Tibial artery (tissue), 4 donors: ENCODE measurements around the gene CIPC.
A peak's percentile ranks its signal among the peaks of the same experiment; 100 is the strongest.

Experiments used
- DNase-seq, 2 donors: peaks; one replicate each; pipeline ENCODE4 v3.0.0-alpha.2; 2019
- H3K27ac ChIP-seq, 2 donors: fragments of 200-600 bp; sonication (generic) in 1 of 2; 1 replicate in 1 of 2; 2 replicates in 1 of 2; pipeline ENCODE4 v1.5.1; 2018 to 2019; ENCODE audit warnings: mild to moderate bottlenecking in 1 of 2
- H3K27me3 ChIP-seq, 2 donors: fragments of 200-600 bp; sonication (generic) in 1 of 2; one replicate each; pipeline versions ENCODE4 v1.5.1 to v1.6.0; 2016 to 2019
- H3K36me3 ChIP-seq, 3 donors: fragments of 200-600 bp; sonication (generic) in 2 of 3; one replicate each; pipeline ENCODE4 v1.5.1; 2016 to 2019; ENCODE audit warnings: mild to moderate bottlenecking in 2 of 3
- H3K4me1 ChIP-seq, 4 donors: fragments of 200-600 bp; sonication (generic) in 2 of 4; 1 replicate in 3 of 4; 2 replicates in 1 of 4; pipeline ENCODE4 v1.5.1; 2016 to 2019
- H3K4me3 ChIP-seq, 2 donors: fragments of 200-600 bp; sonication (generic) in 1 of 2; 1 replicate in 1 of 2; 2 replicates in 1 of 2; pipeline ENCODE4 v1.5.1; 2018 to 2019; ENCODE audit warnings: mild to moderate bottlenecking in 2 of 2
- H3K9me3 ChIP-seq, 3 donors: fragments of 200-600 bp; sonication (generic) in 1 of 3; one replicate each; pipeline ENCODE4 v1.5.1; 2016 to 2019
- intact Hi-C: fragments of 100-400 bp; cut with DNase I; formaldehyde crosslinking; loops from one replicate; pipeline ENCODE4 v1.15.0; 2023; ENCODE audit warnings: low total_unique reads
- TF ChIP-seq, protein P1 (sequence below), 2 experiments: fragments of 200-600 bp in 1 of 2; fragments of 450-650 bp in 1 of 2; IDR thresholded peaks; one replicate each; pipeline ENCODE4 v1.5.1; 2017 to 2019; ENCODE audit warnings: antibody characterized with exemption in 2 of 2, mild to moderate bottlenecking in 1 of 2, moderate library complexity in 1 of 2

CIPC gene

DNA sequence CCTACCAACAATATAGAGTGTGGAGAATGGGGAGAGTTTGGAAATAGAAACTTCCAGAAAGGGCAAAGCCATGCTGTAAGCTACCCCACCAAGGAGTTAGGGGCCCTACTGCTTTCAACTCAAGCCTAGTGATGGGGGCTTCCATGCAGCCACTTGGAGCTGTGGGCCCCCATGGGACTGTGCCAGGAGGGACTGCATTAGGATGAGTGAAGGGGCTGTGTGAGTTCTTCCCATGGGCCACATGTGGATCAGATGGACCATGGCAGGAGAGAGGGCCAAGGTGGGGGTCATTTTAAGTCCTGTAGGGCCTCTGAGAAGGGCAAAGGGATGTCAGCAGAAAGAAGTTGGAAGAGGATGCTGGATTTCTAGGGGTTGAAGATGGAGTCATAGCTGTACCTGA lies 23.1 kb upstream of the CIPC start:
- Histone ChIP-seq H3K4me3 (no peak overlapping the region), H3K4me1 (peaks cover 0 to 29% (median 12%) of the 10 kb centered on the region in 4 donors), H3K27ac (no peak overlapping the region), H3K27me3 (no peaks in the 10 kb centered on the region), H3K9me3 (no peaks in the 10 kb centered on the region), H3K36me3 (no peaks in the 10 kb centered on the region)
- intact Hi-C loops = no loop called here
- TF ChIP-seq, protein P1, sequence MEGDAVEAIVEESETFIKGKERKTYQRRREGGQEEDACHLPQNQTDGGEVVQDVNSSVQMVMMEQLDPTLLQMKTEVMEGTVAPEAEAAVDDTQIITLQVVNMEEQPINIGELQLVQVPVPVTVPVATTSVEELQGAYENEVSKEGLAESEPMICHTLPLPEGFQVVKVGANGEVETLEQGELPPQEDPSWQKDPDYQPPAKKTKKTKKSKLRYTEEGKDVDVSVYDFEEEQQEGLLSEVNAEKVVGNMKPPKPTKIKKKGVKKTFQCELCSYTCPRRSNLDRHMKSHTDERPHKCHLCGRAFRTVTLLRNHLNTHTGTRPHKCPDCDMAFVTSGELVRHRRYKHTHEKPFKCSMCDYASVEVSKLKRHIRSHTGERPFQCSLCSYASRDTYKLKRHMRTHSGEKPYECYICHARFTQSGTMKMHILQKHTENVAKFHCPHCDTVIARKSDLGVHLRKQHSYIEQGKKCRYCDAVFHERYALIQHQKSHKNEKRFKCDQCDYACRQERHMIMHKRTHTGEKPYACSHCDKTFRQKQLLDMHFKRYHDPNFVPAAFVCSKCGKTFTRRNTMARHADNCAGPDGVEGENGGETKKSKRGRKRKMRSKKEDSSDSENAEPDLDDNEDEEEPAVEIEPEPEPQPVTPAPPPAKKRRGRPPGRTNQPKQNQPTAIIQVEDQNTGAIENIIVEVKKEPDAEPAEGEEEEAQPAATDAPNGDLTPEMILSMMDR (IDR thresholded peaks at IDR 0.05) = no peak
- DNase-seq = no peak

DNA sequence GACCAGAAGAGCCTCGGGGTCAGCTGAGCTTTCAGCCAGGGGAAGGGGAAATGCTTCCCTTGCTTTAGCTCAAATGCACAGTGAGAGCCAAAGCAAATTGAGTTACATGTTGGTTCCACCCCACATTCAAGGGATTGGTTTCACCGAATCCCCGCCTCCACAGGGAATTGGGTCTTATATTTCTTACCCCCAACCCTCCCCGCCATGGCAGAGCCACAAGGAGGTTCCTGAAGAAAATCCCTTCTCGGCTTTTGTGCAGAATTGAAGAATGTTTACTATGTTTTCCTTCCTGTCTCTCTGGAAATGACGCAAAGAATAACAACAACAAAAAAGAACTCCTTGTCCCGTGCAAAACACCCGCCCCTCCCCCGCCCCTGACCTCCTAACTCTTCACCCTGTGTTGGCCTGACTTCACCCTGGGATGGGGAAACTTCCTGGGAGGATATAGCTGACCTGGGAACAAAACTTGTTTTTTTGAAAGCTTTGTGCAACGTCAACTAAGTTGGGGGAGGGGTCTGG lies 21.9 kb upstream of the CIPC start:
- Histone ChIP-seq H3K9me3 (no peaks in the 10 kb centered on the region), H3K4me1 (peaks cover 0 to 23% (median 9%) of the 10 kb centered on the region in 4 donors), H3K27ac (peak overlapping the region; percentile 48 to 55), H3K27me3 (no peaks in the 10 kb centered on the region), H3K4me3 (peak overlapping the region in 1 of 2 donors; percentile 1), H3K36me3 (no peaks in the 10 kb centered on the region)
- intact Hi-C loops = no loop called here
- TF ChIP-seq, protein P1 (IDR thresholded peaks at IDR 0.05) = no peak
- peak; percentile 88 to 91 for DNase-seq

GRCh38 chr14:77077040-77077439 lies 21.0 kb upstream of the CIPC start:
- TF ChIP-seq, protein P1 (IDR thresholded peaks at IDR 0.05) = no peak
- Histone ChIP-seq H3K9me3 (no peaks in the 10 kb centered on the region), H3K4me1 (peaks cover 0 to 23% (median 9%) of the 10 kb centered on the region in 4 donors), H3K4me3 (no peak overlapping the region), H3K36me3 (no peaks in the 10 kb centered on the region), H3K27me3 (no peaks in the 10 kb centered on the region), H3K27ac (peak overlapping the region; percentile 36 to 48)
- no peak for DNase-seq
- intact Hi-C loops = no loop called here

DNA sequence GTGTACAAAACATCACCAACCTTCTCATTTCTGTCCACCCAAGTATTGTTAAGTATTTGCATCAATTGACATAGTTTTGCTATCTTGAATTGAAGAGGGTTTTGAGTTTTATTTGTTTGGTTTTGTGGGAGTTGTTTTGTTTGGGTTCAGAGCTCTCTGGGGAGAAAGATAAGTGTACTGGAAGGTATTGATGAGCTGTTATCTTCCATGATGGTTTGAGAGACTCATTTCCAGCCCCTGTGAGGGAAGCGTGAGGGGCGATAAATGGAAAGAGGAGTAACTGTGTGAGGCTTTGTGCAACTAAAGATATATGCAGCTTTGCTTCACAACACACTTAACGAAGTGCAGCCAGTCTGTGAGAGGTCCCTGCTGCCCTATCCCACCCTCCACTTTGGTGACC lies 15.7 kb upstream of the CIPC start:
- Histone ChIP-seq H3K4me3 (no peak overlapping the region), H3K4me1 (peaks cover 0 to under 1% (median under 1%) of the 10 kb centered on the region in 4 donors), H3K27ac (no peak overlapping the region), H3K9me3 (no peaks in the 10 kb centered on the region), H3K36me3 (no peaks in the 10 kb centered on the region), H3K27me3 (peaks cover 0 to 6% of the 10 kb centered on the region in 2 donors)
- intact Hi-C loops = no loop called here
- TF ChIP-seq, protein P1 (IDR thresholded peaks at IDR 0.05) = no peak
- DNase-seq = no peak

DNA sequence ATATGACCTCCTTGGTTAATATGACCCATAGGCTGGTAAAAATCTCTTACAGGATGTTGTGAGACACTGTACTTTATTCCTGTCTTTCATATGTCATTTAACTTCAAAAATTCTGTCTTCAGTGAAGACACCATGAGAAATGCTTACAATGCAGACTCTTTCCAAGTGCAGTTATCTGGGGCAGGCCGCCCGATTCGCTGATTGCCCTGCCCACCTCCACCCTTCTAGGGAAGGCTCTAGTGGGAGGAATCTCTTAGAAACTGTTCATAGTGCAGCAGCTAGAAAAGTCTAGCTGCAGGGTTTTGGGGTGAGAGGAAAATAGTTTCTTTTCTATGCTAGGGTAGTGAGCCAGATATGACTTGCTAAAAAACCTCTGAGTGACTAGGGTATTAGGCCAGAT lies 15.0 kb upstream of the CIPC start:
- H3K9me3 ChIP-seq = no peaks in the 10 kb centered on the region
- peaks cover 0 to 6% of the 10 kb centered on the region in 2 donors for H3K27me3 ChIP-seq
- H3K4me1 ChIP-seq = no peaks in the 10 kb centered on the region
- intact Hi-C loops = no loop called here
- H3K27ac ChIP-seq = no peak overlapping the region
- H3K4me3 ChIP-seq = no peak overlapping the region
- no peaks in the 10 kb centered on the region for H3K36me3 ChIP-seq
- no peak for DNase-seq
- TF ChIP-seq, protein P1 (IDR thresholded peaks at IDR 0.05) = no peak

DNA sequence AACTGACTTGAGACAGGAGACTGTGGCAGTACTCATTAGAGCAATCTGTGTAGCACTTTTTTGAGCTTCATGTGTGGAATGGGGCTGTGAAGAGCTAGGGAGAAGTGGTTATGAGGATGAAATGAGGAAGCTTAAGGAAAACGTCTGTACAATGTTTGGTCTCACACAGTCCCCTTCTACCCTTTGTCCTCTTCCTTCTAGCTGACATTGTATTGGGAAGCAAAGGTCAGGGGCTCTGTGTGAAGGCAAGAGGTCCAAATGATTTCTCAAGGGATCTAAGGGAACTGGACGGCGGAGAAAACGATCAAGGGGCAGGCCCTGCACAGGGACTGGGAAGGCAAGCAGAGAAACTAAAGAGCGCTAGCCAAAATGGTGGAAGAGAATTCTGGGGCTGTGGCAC lies 13.1 kb upstream of the CIPC start:
- TF ChIP-seq, protein P1 (IDR thresholded peaks at IDR 0.05) = no peak
- Histone ChIP-seq H3K4me1 (no peaks in the 10 kb centered on the region), H3K36me3 (no peaks in the 10 kb centered on the region), H3K9me3 (no peaks in the 10 kb centered on the region), H3K27ac (no peak overlapping the region), H3K27me3 (peaks cover 0 to 6% of the 10 kb centered on the region in 2 donors), H3K4me3 (no peak overlapping the region)
- intact Hi-C loops = no loop called here
- no peak for DNase-seq
